HepG2 (cell line): ENCODE results near the gene SYNGR1.

ENCODE experiments used
- CTCF ChIP-seq: sonication (generic); formaldehyde crosslinking; IDR thresholded peaks from 2 replicates; pipeline ENCODE4 v1.5.0; 2020; ENCODE audit warnings: mild to moderate bottlenecking, missing genetic modification reagents, moderate library complexity
- RNF219 ChIP-seq: sonication (generic); formaldehyde crosslinking; IDR thresholded peaks from 2 replicates; pipeline ENCODE4 v1.5.0; 2020; ENCODE audit warnings: mild to moderate bottlenecking, missing genetic modification reagents
- SKIL ChIP-seq: sonication (generic); formaldehyde crosslinking; IDR thresholded peaks from 2 replicates; pipeline ENCODE4 v1.8.0; 2022; ENCODE audit warnings: missing genetic modification reagents, mild to moderate bottlenecking, moderate library complexity, borderline replicate concordance
- ZBTB40 ChIP-seq, 2 experiments: fragments of 450-650 bp in 1 of 2; sonication (generic) in 1 of 2; formaldehyde crosslinking in 1 of 2; IDR thresholded peaks; 2 replicates each; pipeline versions ENCODE4 v1.6.1 to v1.8.0; 2016 to 2022; ENCODE audit warnings: antibody characterized with exemption in 1 of 2, mild to moderate bottlenecking in 1 of 2, missing genetic modification reagents in 1 of 2

GRCh38 chr22:39395936-39396796 lies 46.4 kb downstream of the SYNGR1 start:
- TF ChIP-seq ZBTB40 (IDR thresholded peaks at IDR 0.05) = no peak
- TF ChIP-seq ZBTB40 (CRISPR knock-in tag; IDR thresholded peaks at IDR 0.05) = no peak
- no peak for TF ChIP-seq SKIL (CRISPR knock-in tag)
- no peak for TF ChIP-seq RNF219 (CRISPR knock-in tag)
- no peak for TF ChIP-seq CTCF (CRISPR knock-in tag)
